Measurements from ENCODE around the gene PRKCB.
A peak's percentile ranks its signal among the peaks of the same experiment; 100 is the strongest.

Gene PRKCB

GRCh38 chr16:23867566-23867965, 31.8 kb downstream of the PRKCB start:
- DNase-seq, result no peak

- no peak for DNase-seq
Observed at GRCh38 chr16:23868136-23868535, 32.4 kb downstream of the PRKCB start.

- no peak for DNase-seq
Observed at GRCh38 chr16:23869052-23869451, 33.3 kb downstream of the PRKCB start.

GRCh38 chr16:23871924-23872323, 36.1 kb downstream of the PRKCB start:
- DNase-seq, result no peak

- DNase-seq, result no peak
Observed at GRCh38 chr16:23874613-23875294, 39.0 kb downstream of the PRKCB start.

GRCh38 chr16:23876256-23876896, 40.6 kb downstream of the PRKCB start:
- no peak for DNase-seq

- DNase-seq, result no peak
Observed at GRCh38 chr16:23877107-23878070, 41.6 kb downstream of the PRKCB start.

GRCh38 chr16:23879735-23880373, 44.1 kb downstream of the PRKCB start:
- no peak for DNase-seq

GRCh38 chr16:23889189-23889588, 53.4 kb downstream of the PRKCB start:
- no peak for DNase-seq

- no peak for DNase-seq
Observed at GRCh38 chr16:23893986-23894385, 58.2 kb downstream of the PRKCB start.

GRCh38 chr16:23895052-23895451, 59.3 kb downstream of the PRKCB start:
- DNase-seq, result no peak

- peak; percentile 30 for DNase-seq
Observed at GRCh38 chr16:23896832-23897821, 61.3 kb downstream of the PRKCB start.

- DNase-seq, result no peak
Observed at GRCh38 chr16:23898682-23899430, 63.1 kb downstream of the PRKCB start.

- DNase-seq, result no peak
Observed at GRCh38 chr16:23899869-23900268, 64.1 kb downstream of the PRKCB start.

- DNase-seq, result no peak
Observed at GRCh38 chr16:23900480-23901177, 64.8 kb downstream of the PRKCB start.

GRCh38 chr16:23901178-23902033, 65.6 kb downstream of the PRKCB start:
- DNase-seq, result no peak

- no peak for DNase-seq
Observed at GRCh38 chr16:23902034-23902747, 66.4 kb downstream of the PRKCB start.

GRCh38 chr16:23902748-23903414, 67.1 kb downstream of the PRKCB start:
- DNase-seq, result no peak
